ENCODE results near the gene DGLUCY. TPM values are rescaled to one million over a fixed set of nuclear protein-coding genes. Genes with fewer than 3 reads are reported as not detected.
A peak's percentile ranks its signal among the peaks of the same experiment; 100 is the strongest.

DGLUCY gene
- total and polyA plus RNA-seq, 4 donors: 29.0 to 74.3 (median 52.1) TPM

- ATAC-seq (ENCODE audit: insufficient read depth, low FRiP score): no peak
- no peak overlapping the region for H3K27ac ChIP-seq (ENCODE audit: low read depth in 1 of 2, low read length in 1 of 2)
- no peak overlapping the region for H3K9ac ChIP-seq (ENCODE audit: insufficient read depth in 1 of 2, low read length in 2 of 2)
- no peaks in the 10 kb centered on the region for H3K9me3 ChIP-seq (ENCODE audit: control insufficient read depth in 4 of 4, insufficient read depth in 3 of 4, low read length in 3 of 4)
- no peak for DNase-seq
- H3K27me3 ChIP-seq (ENCODE audit: control insufficient read depth in 3 of 3, insufficient read depth in 3 of 3, low read length in 2 of 3): no peaks in the 10 kb centered on the region
- peaks cover 0 to 11% (median 0%) of the 10 kb centered on the region in 5 donors for H3K4me1 ChIP-seq (ENCODE audit: control insufficient read depth in 5 of 5, insufficient read depth in 5 of 5, low read length in 5 of 5)
- WGBS, 2 donors: 98 to 99% methylated on average over 14 of the region's 14 CpGs
- peaks cover 13 to 25% (median 20%) of the 10 kb centered on the region in 4 donors for H3K36me3 ChIP-seq (ENCODE audit: control insufficient read depth in 4 of 4, insufficient read depth in 4 of 4, low read length in 4 of 4)
- H3K4me3 ChIP-seq: no peak overlapping the region
- no peak for TF ChIP-seq CTCF (IDR thresholded peaks at IDR 0.05; ENCODE audit: control extremely low read depth, extremely low read depth)
Measured at GRCh38 chr14:91204657-91205056, 90.8 kb downstream of the DGLUCY start.

GRCh38 chr14:91205459-91205858 is 91.6 kb downstream of the DGLUCY start:
- TF ChIP-seq CTCF (IDR thresholded peaks at IDR 0.05; ENCODE audit: control extremely low read depth, extremely low read depth): no peak
- Histone ChIP-seq H3K9me3 (ENCODE audit: control insufficient read depth in 4 of 4, insufficient read depth in 3 of 4, low read length in 3 of 4) (no peaks in the 10 kb centered on the region), H3K9ac (ENCODE audit: insufficient read depth in 1 of 2, low read length in 2 of 2) (no peak overlapping the region), H3K36me3 (ENCODE audit: control insufficient read depth in 4 of 4, insufficient read depth in 4 of 4, low read length in 4 of 4) (peaks cover 11 to 26% (median 21%) of the 10 kb centered on the region in 4 donors), H3K4me1 (ENCODE audit: control insufficient read depth in 5 of 5, insufficient read depth in 5 of 5, low read length in 5 of 5) (peaks cover 0 to 11% (median 0%) of the 10 kb centered on the region in 5 donors), H3K4me3 (no peak overlapping the region), H3K27ac (ENCODE audit: low read depth in 1 of 2, low read length in 1 of 2) (peak overlapping the region in 1 of 2 donors; percentile 47), H3K27me3 (ENCODE audit: control insufficient read depth in 3 of 3, insufficient read depth in 3 of 3, low read length in 2 of 3) (no peaks in the 10 kb centered on the region)
- DNase-seq (no peak), ATAC-seq (ENCODE audit: insufficient read depth, low FRiP score) (no peak)
- WGBS, 2 donors: 80 to 81% methylated on average over 7 of the region's 7 CpGs

GRCh38 chr14:91207008-91207407 is 93.1 kb downstream of the DGLUCY start:
- Histone ChIP-seq H3K9ac (ENCODE audit: insufficient read depth in 1 of 2, low read length in 2 of 2) (no peak overlapping the region), H3K36me3 (ENCODE audit: control insufficient read depth in 4 of 4, insufficient read depth in 4 of 4, low read length in 4 of 4) (peaks cover 17 to 27% (median 22%) of the 10 kb centered on the region in 4 donors), H3K9me3 (ENCODE audit: control insufficient read depth in 4 of 4, insufficient read depth in 3 of 4, low read length in 3 of 4) (no peaks in the 10 kb centered on the region), H3K27me3 (ENCODE audit: control insufficient read depth in 3 of 3, insufficient read depth in 3 of 3, low read length in 2 of 3) (no peaks in the 10 kb centered on the region), H3K4me3 (no peak overlapping the region), H3K27ac (ENCODE audit: low read depth in 1 of 2, low read length in 1 of 2) (no peak overlapping the region), H3K4me1 (ENCODE audit: control insufficient read depth in 5 of 5, insufficient read depth in 5 of 5, low read length in 5 of 5) (peaks cover 0 to 9% (median 0%) of the 10 kb centered on the region in 5 donors)
- DNase-seq (no peak), ATAC-seq (ENCODE audit: insufficient read depth, low FRiP score) (no peak)
- WGBS, 2 donors: 71 to 76% methylated on average over 3 of the region's 3 CpGs
- no peak for TF ChIP-seq CTCF (IDR thresholded peaks at IDR 0.05; ENCODE audit: control extremely low read depth, extremely low read depth)

GRCh38 chr14:91211017-91211416 is 97.1 kb downstream of the DGLUCY start:
- 95 to 98% methylated on average over 2 of the region's 2 CpGs for WGBS, 2 donors

More at GRCh38 chr14:91211017-91211416, 97.1 kb downstream of the DGLUCY start:
- Histone ChIP-seq H3K36me3 (ENCODE audit: control insufficient read depth in 4 of 4, insufficient read depth in 4 of 4, low read length in 4 of 4) (peaks cover 9 to 25% (median 17%) of the 10 kb centered on the region in 4 donors), H3K4me1 (ENCODE audit: control insufficient read depth in 5 of 5, insufficient read depth in 5 of 5, low read length in 5 of 5) (peaks cover 0 to 2% (median 0%) of the 10 kb centered on the region in 5 donors), H3K27ac (ENCODE audit: low read depth in 1 of 2, low read length in 1 of 2) (no peak overlapping the region), H3K9ac (ENCODE audit: insufficient read depth in 1 of 2, low read length in 2 of 2) (no peak overlapping the region), H3K9me3 (ENCODE audit: control insufficient read depth in 4 of 4, insufficient read depth in 3 of 4, low read length in 3 of 4) (no peaks in the 10 kb centered on the region), H3K27me3 (ENCODE audit: control insufficient read depth in 3 of 3, insufficient read depth in 3 of 3, low read length in 2 of 3) (no peaks in the 10 kb centered on the region), H3K4me3 (no peak overlapping the region)
- TF ChIP-seq CTCF (IDR thresholded peaks at IDR 0.05; ENCODE audit: control extremely low read depth, extremely low read depth): no peak
- no peak for DNase-seq
- no peak for ATAC-seq (ENCODE audit: insufficient read depth, low FRiP score)

All from lung (tissue), 12 donors.